Measurements from ENCODE around the gene DIP2A.

DNA sequence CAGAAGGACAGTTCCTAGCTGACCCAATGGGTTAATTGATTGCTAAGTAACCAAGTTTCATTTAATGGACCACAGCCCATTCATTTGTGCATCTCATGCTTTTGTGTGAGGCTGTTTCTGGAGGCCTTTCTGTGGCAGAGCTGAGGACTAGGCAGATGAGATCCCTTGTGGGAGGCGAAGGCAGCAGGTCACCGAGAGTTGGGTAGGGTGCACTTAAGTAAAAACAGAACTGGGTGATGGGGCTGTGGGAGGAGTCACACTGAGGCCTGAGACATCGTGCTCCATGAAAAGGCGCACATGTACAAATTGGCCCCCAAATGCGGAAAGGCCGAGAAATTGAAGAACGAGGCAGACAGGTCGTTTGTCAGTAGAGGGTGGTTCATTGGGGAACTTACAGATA is 85.3 kb downstream of the DIP2A start:
- TF ChIP-seq, protein P1, sequence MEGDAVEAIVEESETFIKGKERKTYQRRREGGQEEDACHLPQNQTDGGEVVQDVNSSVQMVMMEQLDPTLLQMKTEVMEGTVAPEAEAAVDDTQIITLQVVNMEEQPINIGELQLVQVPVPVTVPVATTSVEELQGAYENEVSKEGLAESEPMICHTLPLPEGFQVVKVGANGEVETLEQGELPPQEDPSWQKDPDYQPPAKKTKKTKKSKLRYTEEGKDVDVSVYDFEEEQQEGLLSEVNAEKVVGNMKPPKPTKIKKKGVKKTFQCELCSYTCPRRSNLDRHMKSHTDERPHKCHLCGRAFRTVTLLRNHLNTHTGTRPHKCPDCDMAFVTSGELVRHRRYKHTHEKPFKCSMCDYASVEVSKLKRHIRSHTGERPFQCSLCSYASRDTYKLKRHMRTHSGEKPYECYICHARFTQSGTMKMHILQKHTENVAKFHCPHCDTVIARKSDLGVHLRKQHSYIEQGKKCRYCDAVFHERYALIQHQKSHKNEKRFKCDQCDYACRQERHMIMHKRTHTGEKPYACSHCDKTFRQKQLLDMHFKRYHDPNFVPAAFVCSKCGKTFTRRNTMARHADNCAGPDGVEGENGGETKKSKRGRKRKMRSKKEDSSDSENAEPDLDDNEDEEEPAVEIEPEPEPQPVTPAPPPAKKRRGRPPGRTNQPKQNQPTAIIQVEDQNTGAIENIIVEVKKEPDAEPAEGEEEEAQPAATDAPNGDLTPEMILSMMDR (IDR thresholded peaks at IDR 0.05; ENCODE audit: low read length): no peak
- TF ChIP-seq EZH2 (optimal IDR thresholded peaks at IDR 0.05; ENCODE audit: low read depth, low read length): no peak

All from MM.1S (cell line).